B cell (primary cell): ENCODE data around the gene TSN. TPM values are rescaled to one million over a fixed set of nuclear protein-coding genes. Genes with fewer than 3 reads are reported as not detected.
"Not testable (repeated sequence)": the region's sequence is repeated elsewhere in the genome, so short reads cannot be mapped to it uniquely, and the experiment has no call there.

Experiments
- ATAC-seq: fragments of 200-7000 bp; cut with Tn5 transposase; one replicate; pipeline ENCODE4 v1.10.0; 2021; ENCODE audit warnings: low read depth, mild to moderate bottlenecking, moderate number of reproducible peaks, moderate library complexity
- CTCF ChIA-PET: fragments of 350-600 bp; sonication (Branson Sonifier 250); formaldehyde crosslinking; loops from one replicate; lab custom pipeline; 2021; ENCODE audit warnings: antibody characterized with exemption, inconsistent platforms; lab: Charles Lee
- POLR2A ChIA-PET: fragments of 350-600 bp; sonication (Branson Sonifier 250); formaldehyde crosslinking; loops from one replicate; lab custom pipeline; 2021; ENCODE audit warnings: antibody characterized with exemption; lab: Charles Lee
- DNase-seq: peaks from one replicate; pipeline ENCODE4 v3.0.0; 2013
- H2AFZ ChIP-seq: 2 replicates; pipeline ENCODE4 v1.6.1; 2012; ENCODE audit warnings: mild to moderate bottlenecking, low read depth, low read length; ENCODE audit not compliant: insufficient read depth, poor library complexity, severe bottlenecking
- H3K27ac ChIP-seq, 2 donors: 1 replicate in 1 of 2; 2 replicates in 1 of 2; pipeline ENCODE4 v1.5.1; 2012 to 2013; ENCODE audit warnings: low read length in 2 of 2, mild to moderate bottlenecking in 2 of 2, moderate library complexity in 1 of 2
- H3K27me3 ChIP-seq, 4 experiments: fragments of 200-600 bp in 1 of 4; sonication (generic) in 1 of 4; replicated peaks in 1 of 4; 1 replicate in 2 of 4; 2 replicates in 2 of 4; pipeline versions ENCODE4 v1.6.1 to v1.7.0; 2013 to 2016; ENCODE audit warnings: low read length in 3 of 4, mild to moderate bottlenecking in 2 of 4, mixed read lengths in 1 of 4, moderate library complexity in 1 of 4; ENCODE audit not compliant: insufficient read depth in 4 of 4, control insufficient read depth in 3 of 4; ENCODE audit errors: control extremely low read depth in 1 of 4
- H3K36me3 ChIP-seq, 2 experiments: replicated peaks in 1 of 2; 1 replicate in 1 of 2; 2 replicates in 1 of 2; pipeline versions ENCODE4 v1.6.1 to v1.7.1; 2013; ENCODE audit warnings: low read length in 1 of 2; ENCODE audit not compliant: insufficient read depth in 2 of 2, control insufficient read depth in 1 of 2; ENCODE audit errors: control extremely low read depth in 1 of 2, extremely low read depth in 1 of 2
- H3K4me1 ChIP-seq, 2 donors: fragments of 200-600 bp in 1 of 2; sonication (generic) in 1 of 2; 1 replicate in 1 of 2; 2 replicates in 1 of 2; pipeline versions ENCODE4 v1.5.1 to v1.6.1; 2013 to 2017; ENCODE audit warnings: low read length in 2 of 2; ENCODE audit not compliant: control insufficient read depth in 2 of 2, insufficient read depth in 2 of 2
- H3K4me2 ChIP-seq: replicated peaks from 2 replicates; pipeline ENCODE3; 2012; ENCODE audit warnings: mild to moderate bottlenecking, low read depth, low read length; ENCODE audit not compliant: poor library complexity, severe bottlenecking
- H3K4me3 ChIP-seq, 5 experiments: fragments of 200-600 bp in 1 of 5; sonication (generic) in 1 of 5; 1 replicate in 3 of 5; 2 replicates in 2 of 5; pipeline versions ENCODE4 v1.5.1 to v1.7.0; 2011 to 2016; ENCODE audit warnings: low read length in 4 of 5, mild to moderate bottlenecking in 4 of 5, low read depth in 2 of 5, control low read depth in 1 of 5, moderate library complexity in 1 of 5; ENCODE audit not compliant: insufficient read depth in 1 of 5; ENCODE audit errors: control extremely low read depth in 1 of 5, extremely low read depth in 1 of 5
- H3K79me2 ChIP-seq: fragments of 200-600 bp; sonication (generic); one replicate; pipeline ENCODE4 v1.6.0; 2016; ENCODE audit warnings: low read length; ENCODE audit not compliant: control insufficient read depth, insufficient read depth
- H3K9ac ChIP-seq: fragments of 200-600 bp; sonication (generic); 2 replicates; pipeline ENCODE4 v1.6.1; 2017; ENCODE audit warnings: mild to moderate bottlenecking, low read length, moderate library complexity
- H3K9me3 ChIP-seq, 3 donors: one replicate each; pipeline versions ENCODE4 v1.6.1 to v1.7.1; 2013; ENCODE audit warnings: low read length in 2 of 3; ENCODE audit not compliant: control insufficient read depth in 2 of 3, insufficient read depth in 1 of 3; ENCODE audit errors: control extremely low read depth in 1 of 3
- H4K20me1 ChIP-seq: 2 replicates; pipeline ENCODE4 v1.6.0; 2012; ENCODE audit warnings: mild to moderate bottlenecking, low read length; ENCODE audit not compliant: insufficient read depth, control insufficient read depth, poor library complexity, severe bottlenecking
- H3K27ac Mint-ChIP-seq: one replicate; pipeline ENCODE4 v1.8.0; 2021; ENCODE audit warnings: mixed read lengths
- H3K27me3 Mint-ChIP-seq: one replicate; pipeline ENCODE4 v1.8.0; 2021; ENCODE audit warnings: mixed read lengths
- H3K4me1 Mint-ChIP-seq: one replicate; pipeline ENCODE4 v1.8.0; 2021; ENCODE audit warnings: mixed read lengths
- H3K4me3 Mint-ChIP-seq: one replicate; pipeline ENCODE4 v1.8.0; 2021; ENCODE audit warnings: mixed read lengths
- H3K9me3 Mint-ChIP-seq: one replicate; pipeline ENCODE4 v1.8.0; 2022; ENCODE audit warnings: mixed read lengths; ENCODE audit not compliant: insufficient read depth
- EZH2 ChIP-seq: IDR thresholded peaks from 2 replicates; pipeline ENCODE4 v1.6.1; 2012; ENCODE audit warnings: borderline replicate concordance, low read depth, mild to moderate bottlenecking, moderate library complexity, low read length; ENCODE audit not compliant: insufficient read depth, poor library complexity, severe bottlenecking
- WGBS: methylation state at CpG from one replicate; pipeline ENCODE4 v1.1.5; 2013; ENCODE audit warnings: missing lambda C conversion rate; ENCODE audit not compliant: insufficient coverage; 5-methylcytosine and 5-hydroxymethylcytosine counted together
- intact Hi-C: fragments of 100-400 bp; cut with micrococcal nuclease; formaldehyde crosslinking; loops from one replicate; pipeline ENCODE4 v1.10.0; 2022
- polyA plus RNA-seq: library from polyadenylated mRNA; depleted of rRNA; stranded (reverse); fragments of >200 nt; gene quantifications from 2 replicates; pipeline ENCODE4 v1.2.3, GENCODE V29; 2012
- total RNA-seq, 2 donors: library from RNA; stranded (reverse); fragments of 120-200 nt in 1 of 2; gene quantifications; 1 replicate in 1 of 2; 2 replicates in 1 of 2; pipeline versions ENCODE4 v1.2.3 to v1.2.4, GENCODE V29; 2013 to 2022
- TF ChIP-seq, protein P1 (sequence below): fragments of 200-600 bp; IDR thresholded peaks from one replicate; pipeline ENCODE4 v1.8.0; 2022; ENCODE audit warnings: antibody characterized with exemption, mild to moderate bottlenecking

Gene TSN
- total and polyA plus RNA-seq, 2 donors (not counting 1 experiment from before 2014, with no cell fraction given): 10.8 to 43.4 TPM

DNA sequence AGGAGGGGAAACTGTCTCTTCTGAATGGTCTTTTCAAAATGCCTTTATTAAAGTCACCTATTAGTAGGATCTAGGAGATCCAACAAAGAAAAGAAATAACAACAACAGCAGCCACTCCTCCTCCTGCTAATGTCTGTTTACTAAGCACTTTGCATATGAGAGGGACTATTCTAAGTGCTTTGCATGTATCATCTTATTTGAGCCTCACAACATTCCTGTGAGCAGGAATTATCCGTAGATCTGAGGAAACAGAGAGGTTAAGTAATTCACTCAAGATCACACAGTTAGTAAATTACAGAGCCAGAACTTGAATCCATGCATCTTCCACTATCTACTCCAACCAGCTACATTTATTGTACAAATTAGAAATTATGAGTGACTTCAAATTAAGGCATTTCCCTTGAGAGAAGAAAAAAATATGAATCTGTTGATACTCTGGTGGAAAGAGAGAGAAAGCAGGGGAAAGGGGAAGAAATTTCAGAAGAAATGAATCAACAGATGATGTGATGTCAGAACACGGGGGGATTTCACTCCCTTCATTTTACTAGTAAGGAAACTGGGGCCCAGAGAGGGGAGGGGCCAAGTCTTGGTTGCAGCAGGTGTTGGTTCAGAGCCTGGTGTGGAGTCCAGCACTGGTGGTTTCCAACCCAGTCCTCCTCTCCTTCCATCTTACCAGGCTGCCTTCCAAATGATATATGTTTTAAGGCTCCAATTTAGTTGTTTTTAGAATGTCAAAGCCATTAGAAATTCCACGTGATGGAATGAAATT lies 49.7 kb downstream of the TSN start:
- Histone ChIP-seq H3K4me3 (no peak overlapping the region), H3K79me2 (no peaks in the 10 kb centered on the region), H4K20me1 (no peaks in the 10 kb centered on the region), H3K4me2 (no peak overlapping the region), H3K9ac (no peak overlapping the region), H3K36me3 (no peaks in the 10 kb centered on the region), H3K4me1 (peaks cover 11 to 14% of the 10 kb centered on the region in 2 donors), H3K27ac (no peak overlapping the region), H2AFZ (no peak overlapping the region), H3K9me3 (peaks cover 0 to 18% (median 13%) of the 10 kb centered on the region in 3 donors), H3K27me3 (no peaks in the 10 kb centered on the region)
- H3K4me3 Mint-ChIP-seq: no peak overlapping the region
- peaks cover 3% of the 10 kb centered on the region for H3K27me3 Mint-ChIP-seq
- intact Hi-C loops: no loop called here
- DNase-seq (no peak), ATAC-seq (no peak)
- CTCF ChIA-PET: interaction anchor here (1.5 kb wide), 1 partner anchor 8 kb away, joined by 3 read pairs; no protein-coding TSS in a partner anchor
- TF ChIP-seq EZH2: no peak
- TF ChIP-seq, protein P1, sequence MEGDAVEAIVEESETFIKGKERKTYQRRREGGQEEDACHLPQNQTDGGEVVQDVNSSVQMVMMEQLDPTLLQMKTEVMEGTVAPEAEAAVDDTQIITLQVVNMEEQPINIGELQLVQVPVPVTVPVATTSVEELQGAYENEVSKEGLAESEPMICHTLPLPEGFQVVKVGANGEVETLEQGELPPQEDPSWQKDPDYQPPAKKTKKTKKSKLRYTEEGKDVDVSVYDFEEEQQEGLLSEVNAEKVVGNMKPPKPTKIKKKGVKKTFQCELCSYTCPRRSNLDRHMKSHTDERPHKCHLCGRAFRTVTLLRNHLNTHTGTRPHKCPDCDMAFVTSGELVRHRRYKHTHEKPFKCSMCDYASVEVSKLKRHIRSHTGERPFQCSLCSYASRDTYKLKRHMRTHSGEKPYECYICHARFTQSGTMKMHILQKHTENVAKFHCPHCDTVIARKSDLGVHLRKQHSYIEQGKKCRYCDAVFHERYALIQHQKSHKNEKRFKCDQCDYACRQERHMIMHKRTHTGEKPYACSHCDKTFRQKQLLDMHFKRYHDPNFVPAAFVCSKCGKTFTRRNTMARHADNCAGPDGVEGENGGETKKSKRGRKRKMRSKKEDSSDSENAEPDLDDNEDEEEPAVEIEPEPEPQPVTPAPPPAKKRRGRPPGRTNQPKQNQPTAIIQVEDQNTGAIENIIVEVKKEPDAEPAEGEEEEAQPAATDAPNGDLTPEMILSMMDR: no peak
- POLR2A ChIA-PET: no interaction called here
- H3K4me1 Mint-ChIP-seq: peaks cover 16% of the 10 kb centered on the region
- peaks cover 8% of the 10 kb centered on the region for H3K9me3 Mint-ChIP-seq
- 100% methylated on average over 1 of the region's 3 CpGs for WGBS
- H3K27ac Mint-ChIP-seq: no peak overlapping the region

DNA sequence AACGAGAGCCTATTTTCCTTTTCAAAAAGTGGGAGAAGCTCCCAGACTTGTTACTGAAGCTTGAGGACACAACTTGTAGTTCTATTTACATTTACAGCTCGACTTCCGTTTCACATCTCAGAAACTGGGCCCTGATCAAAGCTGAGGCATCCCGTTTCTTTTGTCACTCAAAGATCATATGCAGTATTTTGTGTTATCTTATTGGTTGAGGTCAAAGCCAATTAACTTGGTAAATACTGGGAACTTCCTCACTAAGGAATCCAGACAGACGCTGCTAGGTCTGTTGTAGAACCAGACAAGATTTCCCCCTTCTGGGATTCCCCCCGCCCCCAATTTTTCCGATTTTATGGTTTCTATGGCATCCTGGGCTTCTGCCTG lies 50.3 kb downstream of the TSN start:
- H3K27ac Mint-ChIP-seq: no peak overlapping the region
- intact Hi-C loops: no loop called here
- Histone ChIP-seq H3K9ac (no peak overlapping the region), H3K27ac (no peak overlapping the region), H3K4me2 (no peak overlapping the region), H3K4me1 (peaks cover 11 to 14% of the 10 kb centered on the region in 2 donors), H3K36me3 (no peaks in the 10 kb centered on the region), H3K27me3 (no peaks in the 10 kb centered on the region), H2AFZ (no peak overlapping the region), H3K79me2 (no peaks in the 10 kb centered on the region), H3K4me3 (no peak overlapping the region), H3K9me3 (peaks cover 0 to 14% (median 13%) of the 10 kb centered on the region in 3 donors), H4K20me1 (no peaks in the 10 kb centered on the region)
- CTCF ChIA-PET: interaction anchor here (1.5 kb wide), 1 partner anchor 9 kb away, joined by 3 read pairs; no protein-coding TSS in a partner anchor
- peaks cover 8% of the 10 kb centered on the region for H3K9me3 Mint-ChIP-seq
- POLR2A ChIA-PET: no interaction called here
- no peak for DNase-seq
- no peak for ATAC-seq
- TF ChIP-seq EZH2: no peak
- TF ChIP-seq, protein P1: no peak
- peaks cover 16% of the 10 kb centered on the region for H3K4me1 Mint-ChIP-seq
- WGBS: 95% methylated on average over 3 of the region's 7 CpGs
- H3K4me3 Mint-ChIP-seq: no peak overlapping the region
- peaks cover 3% of the 10 kb centered on the region for H3K27me3 Mint-ChIP-seq

DNA sequence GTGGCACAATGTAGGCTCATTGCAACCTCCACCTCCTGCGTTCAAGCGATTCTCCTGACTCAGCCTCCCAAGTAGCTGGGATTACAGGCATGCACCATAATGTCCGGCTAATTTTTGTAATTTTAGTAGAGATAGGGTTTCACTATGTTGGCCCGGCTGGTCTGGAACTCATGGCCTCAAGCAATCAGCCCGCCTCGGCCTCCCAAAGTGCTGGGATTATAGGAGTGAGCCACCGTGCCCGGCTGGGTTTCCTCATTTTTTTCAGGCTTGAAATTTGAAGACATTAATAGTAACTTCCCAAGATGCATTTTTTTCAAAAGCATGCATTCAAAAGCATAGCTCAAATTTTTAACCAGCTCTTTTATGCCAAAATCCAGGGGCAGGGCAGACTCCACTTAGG lies 52.3 kb downstream of the TSN start:
- ATAC-seq, H4K20me1 ChIP-seq, POLR2A ChIA-PET, H3K27ac Mint-ChIP-seq, H3K79me2 ChIP-seq, DNase-seq, H3K27ac ChIP-seq, H3K27me3 ChIP-seq, H3K27me3 Mint-ChIP-seq, H2AFZ ChIP-seq, H3K9ac ChIP-seq, H3K9me3 ChIP-seq, H3K4me2 ChIP-seq, CTCF ChIA-PET, H3K4me3 Mint-ChIP-seq, H3K9me3 Mint-ChIP-seq, H3K36me3 ChIP-seq, H3K4me3 ChIP-seq, intact Hi-C loops: not testable (repeated sequence)
- 93% methylated on average over 5 of the region's 8 CpGs for WGBS
- H3K4me1 Mint-ChIP-seq: peaks cover 16% of the 10 kb centered on the region
- peaks cover 14% of the 10 kb centered on the region in 2 donors for H3K4me1 ChIP-seq
